SK-N-SH treated with all-trans-retinoic acid at 6 μM for 48 hours (cell line): Measurements from ENCODE around the gene HMSD.

Experiments used
- ATAC-seq: fragments of 200-7000 bp; cut with Tn5 transposase; 3 replicates; pipeline ENCODE4 v1.9.1; 2020; ENCODE audit warnings: mild to moderate bottlenecking, moderate library complexity
- ARNTL ChIP-seq: fragments of 450-650 bp; formaldehyde crosslinking; IDR thresholded peaks from 2 replicates; pipeline ENCODE4 v1.5.0; 2020; ENCODE audit warnings: low read depth, mild to moderate bottlenecking, moderate library complexity, borderline replicate concordance
- BACH2 ChIP-seq: fragments of 250-450 bp; sonication (Bioruptor Pico); IDR thresholded peaks from 2 replicates; pipeline ENCODE4 v1.9.0; 2021; ENCODE audit warnings: mild to moderate bottlenecking, borderline replicate concordance
- CSDC2 ChIP-seq: fragments of 250-450 bp; sonication (Bioruptor Pico); IDR thresholded peaks from 2 replicates; pipeline ENCODE4 v1.5.0; 2020; ENCODE audit warnings: mild to moderate bottlenecking, moderate library complexity
- CSRNP3 ChIP-seq: fragments of 250-450 bp; sonication (Bioruptor Pico); IDR thresholded peaks from 2 replicates; pipeline ENCODE4 v1.5.1; 2021; ENCODE audit warnings: mild to moderate bottlenecking, moderate library complexity
- ESRRG ChIP-seq: fragments of 250-450 bp; sonication (Bioruptor Pico); IDR thresholded peaks from 2 replicates; pipeline ENCODE4 v1.6.1; 2021; ENCODE audit warnings: mild to moderate bottlenecking
- GLIS3 ChIP-seq: fragments of 250-450 bp; sonication (Bioruptor Pico); IDR thresholded peaks from 2 replicates; pipeline ENCODE4 v1.5.0; 2020; ENCODE audit warnings: mild to moderate bottlenecking, moderate library complexity
- ISL1 ChIP-seq: fragments of 250-450 bp; sonication (Bioruptor Pico); IDR thresholded peaks from 2 replicates; pipeline ENCODE4 v2.1.2; 2022; ENCODE audit warnings: mild to moderate bottlenecking, moderate library complexity
- OSR1 ChIP-seq: fragments of 250-450 bp; sonication (Bioruptor Pico); IDR thresholded peaks from 2 replicates; pipeline ENCODE4 v1.8.0; 2022; ENCODE audit warnings: moderate library complexity, mild to moderate bottlenecking, inconsistent platforms
- PATZ1 ChIP-seq: fragments of 250-450 bp; sonication (Bioruptor Pico); IDR thresholded peaks from 2 replicates; pipeline ENCODE4 v1.8.0; 2020; ENCODE audit warnings: mild to moderate bottlenecking, moderate library complexity, borderline replicate concordance
- POU6F1 ChIP-seq: fragments of 250-450 bp; sonication (Bioruptor Pico); IDR thresholded peaks from 2 replicates; pipeline ENCODE4 v1.8.0; 2021; ENCODE audit warnings: low read depth, mild to moderate bottlenecking, moderate library complexity, borderline replicate concordance
- PPARA ChIP-seq: fragments of 250-450 bp; sonication (Bioruptor Pico); IDR thresholded peaks from 2 replicates; pipeline ENCODE4 v1.5.0; 2020; ENCODE audit warnings: mild to moderate bottlenecking, borderline replicate concordance
- RARB ChIP-seq: fragments of 250-450 bp; sonication (Bioruptor Pico); IDR thresholded peaks from 2 replicates; pipeline ENCODE4 v1.8.0; 2021; ENCODE audit warnings: mild to moderate bottlenecking, moderate library complexity
- SNAI2 ChIP-seq: fragments of 250-450 bp; sonication (Bioruptor Pico); IDR thresholded peaks from 2 replicates; pipeline ENCODE4 v1.5.0; 2020; ENCODE audit warnings: mild to moderate bottlenecking, moderate library complexity
- TCF4 ChIP-seq: fragments of 250-450 bp; sonication (Bioruptor Pico); IDR thresholded peaks from 2 replicates; pipeline ENCODE4 v1.8.0; 2021; ENCODE audit warnings: mild to moderate bottlenecking, moderate library complexity, borderline replicate concordance
- TSHZ2 ChIP-seq: fragments of 250-450 bp; sonication (Bioruptor Pico); IDR thresholded peaks from 2 replicates; pipeline ENCODE4 v1.5.0; 2020; ENCODE audit warnings: mild to moderate bottlenecking, moderate library complexity
- ZFP3 ChIP-seq: fragments of 250-450 bp; sonication (Bioruptor Pico); IDR thresholded peaks from 2 replicates; pipeline ENCODE4 v1.5.0; 2020; ENCODE audit warnings: mild to moderate bottlenecking, moderate library complexity
- ZNF565 ChIP-seq: fragments of 450-650 bp; formaldehyde crosslinking; conservative IDR thresholded peaks from 2 replicates; pipeline ENCODE4 v1.5.0; 2020; ENCODE audit warnings: low read depth, mild to moderate bottlenecking, moderate library complexity
- ZNF70 ChIP-seq: fragments of 450-650 bp; formaldehyde crosslinking; IDR thresholded peaks from 2 replicates; pipeline ENCODE4 v1.5.0; 2020; ENCODE audit warnings: mild to moderate bottlenecking, moderate library complexity
- ZNF8 ChIP-seq: fragments of 450-650 bp; formaldehyde crosslinking; IDR thresholded peaks from 2 replicates; pipeline ENCODE4 v1.5.0; 2020; ENCODE audit warnings: mild to moderate bottlenecking, moderate library complexity

Gene HMSD

GRCh38 chr18:63949068-63949737 lies at the start of gene HMSD:
Gene HMSD (plus strand): TSS chr18:63949301. CDS start chr18:63953456, 4,155 bp downstream.
- TF ChIP-seq ZFP3 (CRISPR knock-in tag) = no peak
- TF ChIP-seq SNAI2 = no peak
- no peak for TF ChIP-seq ISL1 (CRISPR knock-in tag)
- TF ChIP-seq ZNF565 (CRISPR knock-in tag) = no peak
- no peak for TF ChIP-seq ZNF8 (CRISPR knock-in tag)
- TF ChIP-seq GLIS3 (CRISPR knock-in tag) = no peak
- TF ChIP-seq BACH2 (CRISPR knock-in tag) = no peak
- no peak for TF ChIP-seq PATZ1 (CRISPR knock-in tag)
- TF ChIP-seq PPARA (CRISPR knock-in tag) = no peak
- TF ChIP-seq TCF4 (CRISPR knock-in tag) = no peak
- TF ChIP-seq CSDC2 (CRISPR knock-in tag) = no peak
- TF ChIP-seq TSHZ2 = no peak
- no peak for TF ChIP-seq ARNTL (CRISPR knock-in tag)
- no peak for TF ChIP-seq OSR1 (CRISPR knock-in tag)
- TF ChIP-seq RARB (CRISPR knock-in tag) = no peak
- TF ChIP-seq ESRRG (CRISPR knock-in tag) = no peak
- ATAC-seq = peak; percentile 75

- TF ChIP-seq TCF4 (CRISPR knock-in tag) (no peak), ISL1 (CRISPR knock-in tag) (no peak), RARB (CRISPR knock-in tag) (no peak), ZNF70 (no peak), ZNF8 (CRISPR knock-in tag) (no peak), OSR1 (CRISPR knock-in tag) (no peak), ZNF565 (CRISPR knock-in tag) (no peak), PATZ1 (CRISPR knock-in tag) (no peak), POU6F1 (no peak), CSRNP3 (CRISPR knock-in tag) (no peak), PPARA (CRISPR knock-in tag) (no peak), SNAI2 (no peak), TSHZ2 (no peak), ESRRG (CRISPR knock-in tag) (no peak)
- ATAC-seq = no peak
Observed at GRCh38 chr18:63903851-63904570, 45.1 kb upstream of the HMSD start.
